Stromal cell of bone marrow (primary cell): ENCODE measurements around the gene MAP3K3.

Source experiments
- DNase-seq: peaks from one replicate; pipeline ENCODE4 v3.0.0-alpha.2; 2012; ENCODE audit warnings: low read depth

MAP3K3 gene

GRCh38 chr17:63621684-63622573, at the start of gene MAP3K3:
Gene MAP3K3 (plus strand): TSS chr17:63622417. CDS start chr17:63622760, 343 bp downstream.
- DNase-seq, result peak; percentile 100

GRCh38 chr17:63573634-63574033, 48.6 kb upstream of the MAP3K3 start:
- no peak for DNase-seq

- no peak for DNase-seq
These were observed 44.0 kb upstream of the MAP3K3 start for GRCh38 chr17:63578027-63578768.

DNA sequence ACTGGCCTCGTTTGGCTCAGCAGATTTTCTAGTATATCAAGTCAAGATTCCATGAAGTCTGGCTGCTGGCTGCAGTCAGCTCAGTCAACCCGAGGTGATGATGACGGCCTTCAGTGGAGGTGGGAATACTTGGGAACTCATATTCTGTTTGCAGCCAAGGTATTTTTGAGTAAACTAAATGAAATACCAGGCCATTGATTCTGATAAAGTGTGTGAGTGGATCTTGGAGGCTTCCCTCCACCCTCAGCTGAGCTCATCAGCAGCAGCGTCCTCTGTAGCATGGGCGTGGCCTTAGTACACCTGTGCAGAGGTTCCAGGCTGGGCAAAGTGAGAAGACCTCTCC, 43.5 kb upstream of the MAP3K3 start:
- no peak for DNase-seq

- DNase-seq, result no peak
These were observed 42.6 kb upstream of the MAP3K3 start for GRCh38 chr17:63579633-63580032.

GRCh38 chr17:63587770-63588169, 34.4 kb upstream of the MAP3K3 start:
- DNase-seq, result no peak

DNA sequence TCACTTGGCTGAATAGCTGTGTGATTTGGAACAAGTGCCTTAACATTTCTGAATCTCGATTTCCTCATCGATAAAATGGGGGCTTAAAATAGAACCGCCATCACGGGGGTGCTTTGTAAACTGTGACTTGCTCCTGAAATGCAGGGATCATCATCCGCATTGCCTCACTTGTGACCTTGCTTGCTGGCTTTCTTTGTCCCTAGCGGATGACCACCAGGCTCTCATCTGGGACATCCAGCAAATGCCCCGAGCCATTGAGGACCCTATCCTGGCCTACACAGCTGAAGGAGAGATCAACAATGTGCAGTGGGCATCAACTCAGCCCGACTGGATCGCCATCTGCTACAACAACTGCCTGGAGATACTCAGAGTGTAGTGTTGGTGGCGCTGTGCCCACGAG, 33.4 kb upstream of the MAP3K3 start:
- DNase-seq, result no peak

GRCh38 chr17:63589646-63590045, 32.6 kb upstream of the MAP3K3 start:
- DNase-seq, result no peak

GRCh38 chr17:63592797-63593196, 29.4 kb upstream of the MAP3K3 start:
- DNase-seq, result no peak

DNA sequence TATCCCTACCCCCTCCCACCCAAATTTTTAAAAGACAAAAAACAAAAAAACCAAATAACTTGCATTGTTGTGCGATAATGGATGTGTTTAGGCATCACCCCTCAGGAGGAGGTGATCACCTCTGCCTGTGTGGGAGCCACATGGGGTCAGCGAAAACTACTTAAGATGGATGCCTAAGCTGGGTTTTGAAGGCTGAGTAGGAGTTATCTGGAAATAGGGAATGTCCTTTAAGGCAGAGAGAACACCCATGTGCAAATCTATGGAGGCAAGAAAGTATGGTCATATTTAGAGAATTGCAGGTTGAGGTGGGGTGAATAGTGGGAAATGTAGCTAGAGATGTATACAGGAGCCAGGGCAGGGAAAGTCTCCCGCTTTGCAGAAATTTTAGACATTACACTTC, 27.1 kb upstream of the MAP3K3 start:
- no peak for DNase-seq

- DNase-seq, result no peak
These were observed 25.2 kb upstream of the MAP3K3 start for GRCh38 chr17:63596856-63597586.

DNA sequence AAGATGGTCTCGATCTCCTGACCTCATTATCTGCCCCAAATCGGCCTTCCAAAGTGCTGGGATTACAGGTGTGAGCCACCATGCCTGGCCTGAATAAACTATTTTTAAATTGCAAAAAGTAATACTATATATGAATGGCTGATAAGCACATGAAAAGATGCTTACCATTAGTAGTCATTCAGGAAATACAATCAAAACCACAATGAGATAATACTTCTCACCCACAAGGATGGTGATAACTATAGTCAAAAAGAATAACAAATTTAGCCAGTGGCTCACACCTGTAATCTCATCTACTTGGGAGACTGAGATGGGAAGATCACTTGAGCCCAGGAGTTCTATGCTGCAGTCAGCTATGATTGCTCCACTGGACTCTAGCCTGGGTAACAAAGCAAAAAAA, 23.9 kb upstream of the MAP3K3 start:
- DNase-seq, result no peak

DNA sequence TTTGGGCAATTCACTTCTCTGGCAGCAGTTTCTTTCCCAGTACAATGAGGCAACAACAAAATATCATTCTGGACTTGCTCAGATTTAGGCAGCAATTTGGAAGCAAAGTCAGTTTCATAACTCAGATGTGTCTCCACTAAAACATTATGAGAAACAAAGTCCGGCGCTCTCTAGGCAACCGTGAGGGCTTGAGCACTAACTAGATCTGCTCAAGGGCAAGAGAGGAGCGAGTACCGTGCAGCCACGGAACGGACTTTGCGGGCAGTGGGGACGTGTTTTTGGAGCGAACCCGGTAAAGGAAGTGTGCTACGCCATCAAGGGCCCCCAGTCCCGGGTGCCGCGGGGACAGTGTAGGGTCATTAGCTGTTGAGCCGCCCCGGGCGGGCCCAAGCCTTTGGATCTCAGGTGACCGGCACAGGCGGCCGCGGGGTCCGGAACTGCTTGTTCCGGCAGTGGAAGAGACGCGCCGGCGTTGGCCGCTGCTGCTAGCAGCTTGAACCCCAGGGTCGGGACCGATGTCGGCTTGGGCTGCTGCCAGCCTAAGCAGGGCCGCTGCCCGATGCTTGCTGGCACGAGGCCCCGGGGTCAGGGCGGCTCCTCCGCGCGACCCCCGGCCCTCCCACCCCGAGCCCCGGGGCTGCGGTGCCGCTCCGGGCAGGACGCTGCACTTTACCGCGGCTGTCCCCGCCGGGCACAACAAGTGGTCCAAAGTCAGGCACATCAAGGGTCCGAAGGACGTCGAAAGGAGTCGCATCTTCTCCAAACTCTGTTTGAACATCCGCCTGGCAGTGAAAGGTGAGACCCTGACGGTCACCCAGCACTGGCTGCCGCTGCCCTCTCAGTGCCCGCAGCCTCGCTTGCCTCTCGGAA, 21.4 kb upstream of the MAP3K3 start, which contains the start of gene TACO1:
TACO1 (plus strand) TSS at position 327 of the 870 bp plus-strand sequence; CDS start at position 516, 189 bp downstream.
- DNase-seq, result peak; percentile 62

DNA sequence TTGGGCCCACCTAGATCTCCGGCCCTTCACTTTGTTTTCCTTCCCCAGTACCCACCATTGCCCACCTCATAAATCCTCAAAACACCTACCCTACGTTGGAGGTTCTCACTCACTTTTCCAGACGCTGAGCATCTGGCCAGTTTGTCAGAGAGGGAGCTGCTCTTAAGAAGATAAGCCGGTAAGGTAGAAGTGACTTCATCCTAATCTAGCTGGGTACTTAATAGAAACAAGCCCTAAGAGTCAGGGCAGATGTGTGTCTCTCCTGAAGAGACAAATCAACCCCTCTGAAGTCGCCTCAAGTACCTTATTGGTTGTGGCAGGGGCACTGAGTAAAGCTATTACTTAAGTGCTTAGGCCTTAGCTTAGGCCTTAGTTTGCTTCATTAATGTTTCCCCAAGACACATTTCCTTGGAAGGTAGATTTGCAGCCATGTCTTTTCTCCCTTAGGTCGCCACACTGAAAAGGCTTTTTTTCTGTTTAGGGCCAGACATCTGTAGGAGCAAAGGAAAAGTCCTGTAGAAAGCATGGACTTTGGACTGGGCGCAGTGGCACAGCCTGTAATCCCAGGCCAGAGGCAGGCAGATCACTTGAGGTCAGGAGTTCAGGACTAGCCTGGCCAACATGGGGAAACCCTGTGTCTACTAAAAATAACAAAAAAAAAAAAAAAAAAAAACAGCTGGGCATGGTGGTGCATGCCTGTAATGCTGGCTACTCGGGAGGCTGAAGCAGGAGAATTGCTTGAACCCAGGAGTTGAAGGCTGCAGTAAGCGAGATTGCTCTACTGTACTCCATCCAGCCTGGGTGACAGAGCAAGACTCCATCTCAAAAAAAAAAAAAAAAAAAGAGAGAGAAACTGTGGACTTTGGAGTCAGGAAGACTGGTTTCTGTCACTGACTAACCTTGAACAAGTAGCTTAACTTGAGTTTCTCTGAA, 20.5 kb upstream of the MAP3K3 start:
- no peak for DNase-seq

DNA sequence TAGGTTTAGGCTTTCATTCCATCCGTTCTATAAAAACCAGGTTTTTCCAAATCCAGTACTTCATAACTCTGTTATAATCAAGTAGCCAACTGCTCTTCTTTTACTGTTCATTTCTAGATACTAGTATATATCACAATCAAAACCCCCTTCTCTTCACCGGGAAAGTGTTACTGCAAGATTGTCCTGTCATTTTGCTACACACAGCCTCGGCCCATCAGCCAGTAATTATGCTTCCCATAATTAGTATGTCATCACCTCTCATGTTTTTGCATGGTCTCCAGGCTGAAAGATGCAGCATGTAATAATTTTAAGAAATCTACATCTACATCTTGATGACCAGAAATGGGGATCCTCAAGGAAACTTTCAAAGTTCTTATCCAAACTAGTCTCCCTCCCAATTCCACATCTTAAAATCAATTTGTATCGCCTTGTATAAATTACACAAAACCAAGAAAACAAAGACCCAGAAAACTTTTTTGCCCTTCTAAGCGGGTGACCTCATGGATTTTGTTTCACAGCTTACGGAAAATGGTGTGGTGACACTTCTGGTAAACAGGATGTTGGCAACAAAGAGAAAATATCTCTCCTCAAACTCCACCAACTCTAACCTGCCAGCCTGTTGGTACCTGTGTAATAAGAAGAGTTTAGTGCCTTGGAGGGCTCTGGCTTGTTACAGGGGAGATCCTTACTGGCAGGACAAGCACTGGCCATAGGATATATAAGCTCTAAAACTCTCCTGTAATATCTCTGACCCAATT, 12.2 kb upstream of the MAP3K3 start:
- no peak for DNase-seq

DNA sequence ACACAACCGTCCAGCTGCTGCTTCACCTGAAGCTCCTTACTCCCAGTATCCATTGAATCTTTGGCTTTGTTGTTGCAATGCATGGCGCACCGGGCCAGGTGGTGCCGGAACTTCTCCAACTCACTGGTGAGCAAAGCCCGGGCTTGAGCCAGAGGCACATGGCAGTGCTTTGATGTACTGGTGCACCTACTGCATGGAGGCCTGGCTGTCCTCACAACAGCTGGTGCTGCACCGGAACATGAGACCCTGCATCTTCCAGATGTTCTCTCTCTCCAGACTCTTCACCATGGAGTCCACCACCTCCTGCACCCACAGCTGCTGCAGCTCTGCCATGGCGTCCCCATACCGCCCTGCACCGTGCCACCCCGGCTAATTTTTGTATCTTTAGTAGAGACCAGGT, 11.4 kb upstream of the MAP3K3 start:
- no peak for DNase-seq

DNA sequence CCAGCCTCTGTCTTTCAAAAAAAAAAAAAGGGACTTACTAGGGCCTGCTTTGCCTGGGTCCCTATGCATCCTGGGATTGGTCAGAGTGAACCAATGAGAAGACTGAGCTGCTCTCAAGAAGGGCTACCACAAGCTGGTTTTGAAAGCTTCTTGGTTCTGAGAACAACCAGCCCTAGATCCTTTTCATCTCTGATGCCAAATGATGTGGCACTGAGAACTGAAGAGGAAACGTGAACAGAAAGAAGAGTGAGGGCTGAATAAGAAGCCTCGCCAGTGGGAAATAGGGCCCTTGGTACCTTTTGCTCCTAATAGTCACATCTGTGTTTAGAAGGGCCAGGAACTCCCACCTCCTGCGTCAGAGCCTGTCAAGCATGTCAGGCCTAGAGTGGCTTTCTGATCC, 10.9 kb upstream of the MAP3K3 start:
- DNase-seq, result no peak

- no peak for DNase-seq
These were observed 8.6 kb upstream of the MAP3K3 start for GRCh38 chr17:63613663-63614062.

- DNase-seq, result no peak
These were observed 961 bp upstream of the MAP3K3 start for GRCh38 chr17:63621229-63621683.
